GM20431 (cell line): ENCODE measurements around the gene CLN6.
"Not testable (repeated sequence)": the region's sequence is repeated elsewhere in the genome, so short reads cannot be mapped to it uniquely, and the experiment has no call there.

Experiments
- in situ Hi-C: fragments of 300-500 bp; cut with MseI, MboI; formaldehyde crosslinking; loops from one replicate; pipeline ENCODE4 v1.15.0; 2020; ENCODE audit warnings: low sequenced_read_pairs; ENCODE audit not compliant: unreplicated experiment

The CLN6 gene

DNA sequence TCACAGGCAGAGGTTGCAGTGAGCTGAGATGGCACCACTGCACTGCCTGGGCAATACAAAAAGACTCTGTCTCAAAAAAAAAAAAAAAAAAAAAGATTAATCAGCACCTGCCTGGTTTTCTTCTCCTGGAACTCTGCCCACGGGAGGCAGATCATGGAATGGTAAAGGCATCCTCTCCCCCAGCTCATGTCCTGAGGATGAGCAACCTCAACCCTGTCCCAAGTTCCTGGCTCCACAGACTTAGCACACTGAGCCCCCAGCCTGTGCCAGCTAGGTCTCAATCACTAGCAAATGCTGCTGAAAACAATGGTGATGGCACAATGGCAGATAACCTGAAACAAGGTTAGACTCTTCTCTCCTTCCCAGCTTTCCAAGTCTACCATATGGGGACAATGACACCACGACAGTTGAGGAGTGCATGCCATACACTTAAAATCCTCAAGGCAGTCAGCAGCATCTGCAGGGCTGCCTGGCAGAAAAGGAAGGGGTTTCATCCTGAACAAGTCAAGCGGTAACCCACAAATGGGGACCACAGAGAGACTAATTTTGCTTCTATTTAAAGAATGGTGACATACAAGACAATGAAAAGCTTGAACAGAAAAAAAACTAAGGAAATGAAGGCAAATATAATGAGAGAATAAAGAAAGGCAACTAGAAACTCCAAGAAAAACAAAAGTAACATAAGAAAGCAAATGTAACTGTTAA, 4.8 kb downstream of the CLN6 start:
- in situ Hi-C loops, result no loop called here

DNA sequence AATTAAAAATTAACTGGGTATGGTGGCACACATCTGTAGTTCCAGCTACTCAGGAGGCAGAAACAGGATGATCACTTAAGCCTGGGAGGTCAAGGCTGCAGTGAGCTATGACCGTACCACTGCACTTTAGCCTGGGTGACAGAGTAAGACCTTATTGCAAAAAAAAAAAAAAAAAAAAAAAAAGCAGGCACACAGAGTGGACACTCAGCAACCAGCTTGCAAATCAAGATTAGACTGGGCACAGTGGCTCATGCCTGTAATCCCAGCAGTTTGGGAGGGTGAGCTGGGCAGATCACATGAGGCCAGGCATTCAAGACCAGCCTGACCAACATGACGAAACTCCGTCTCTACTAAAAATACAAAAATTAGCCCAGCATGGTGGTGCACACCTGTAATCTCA, 5.4 kb downstream of the CLN6 start:
- in situ Hi-C loops, result no loop called here

DNA sequence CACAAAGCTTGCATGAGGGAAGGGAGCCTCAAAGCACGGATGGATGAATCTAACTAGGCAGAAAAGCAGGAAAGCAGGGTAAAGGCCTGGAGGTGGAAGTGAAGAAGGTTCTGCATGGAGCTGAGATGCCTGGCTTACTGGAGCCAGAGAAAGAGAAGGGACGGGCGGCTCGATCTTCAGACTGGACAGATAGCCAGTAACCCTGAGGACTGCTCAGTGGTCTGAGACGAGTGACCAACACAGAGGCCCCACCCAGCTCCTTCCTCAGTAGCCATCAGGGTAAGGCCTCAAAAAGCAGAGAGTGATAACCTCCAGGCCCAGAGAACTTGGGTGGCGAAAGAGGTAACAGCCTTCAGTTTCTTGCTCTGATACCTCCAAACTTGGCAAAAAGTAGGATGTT, 6.4 kb downstream of the CLN6 start:
- in situ Hi-C loops, result no loop called here

DNA sequence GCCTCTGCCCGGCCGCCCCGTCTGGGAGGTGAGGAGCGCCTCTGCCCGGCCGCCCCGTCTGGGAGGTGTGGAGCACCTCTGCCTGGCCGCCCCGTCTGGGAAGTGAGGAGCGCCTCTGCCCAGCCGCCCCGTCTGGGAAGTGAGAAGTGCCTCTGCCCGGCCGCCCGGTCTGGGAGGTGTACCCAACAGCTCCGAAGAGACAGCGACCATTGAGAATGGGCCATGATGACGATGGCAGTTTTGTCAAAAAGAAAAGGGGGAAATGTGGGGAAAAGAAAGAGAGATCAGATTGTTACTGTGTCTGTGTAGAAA, 7.1 kb downstream of the CLN6 start:
- in situ Hi-C loops, result not testable (repeated sequence)

DNA sequence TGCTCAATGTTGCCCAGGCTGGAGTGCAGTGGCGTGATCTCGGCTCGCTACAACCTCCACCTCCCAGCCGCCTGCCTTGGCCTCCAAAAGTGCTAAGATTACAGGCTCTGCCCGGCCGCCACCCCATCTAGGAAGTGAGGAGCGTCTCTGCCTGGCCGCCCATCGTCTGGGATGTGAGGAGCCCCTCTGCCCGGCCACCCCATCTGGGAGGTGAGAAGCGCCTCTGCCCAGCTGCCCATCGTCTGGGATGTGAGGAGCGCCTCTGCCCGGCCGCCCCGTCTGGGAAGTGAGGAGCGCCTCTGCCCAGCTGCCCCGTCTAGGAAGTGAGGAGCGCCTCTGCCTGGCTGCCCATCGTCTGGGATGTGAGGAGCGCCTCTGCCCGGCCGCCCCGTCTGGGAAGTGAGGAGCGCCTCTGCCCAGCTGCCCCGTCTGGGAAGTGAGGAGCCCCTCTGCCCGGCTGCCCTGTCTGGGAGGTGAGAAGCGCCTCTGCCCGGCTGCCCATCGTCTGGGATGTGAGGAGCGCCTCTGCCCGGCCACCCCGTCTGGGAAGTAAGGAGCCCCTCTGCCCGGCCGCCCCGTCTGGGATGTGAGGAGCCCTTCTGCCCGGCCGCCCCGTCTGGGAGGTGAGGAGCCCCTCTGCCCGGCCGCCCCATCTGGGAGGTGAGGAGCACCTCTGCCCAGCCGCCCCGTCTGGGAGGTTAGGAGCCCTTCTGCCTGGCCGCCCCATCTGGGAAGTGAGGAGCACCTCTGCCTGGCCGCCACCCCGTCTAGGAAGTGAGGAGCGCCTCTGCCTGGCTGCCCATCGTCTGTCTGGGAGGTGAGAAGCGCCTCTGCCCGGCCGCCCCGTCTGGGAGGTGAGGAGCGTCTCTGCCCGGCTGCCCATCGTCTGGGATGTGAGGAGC, 7.7 kb downstream of the CLN6 start:
- in situ Hi-C loops, result not testable (repeated sequence)

DNA sequence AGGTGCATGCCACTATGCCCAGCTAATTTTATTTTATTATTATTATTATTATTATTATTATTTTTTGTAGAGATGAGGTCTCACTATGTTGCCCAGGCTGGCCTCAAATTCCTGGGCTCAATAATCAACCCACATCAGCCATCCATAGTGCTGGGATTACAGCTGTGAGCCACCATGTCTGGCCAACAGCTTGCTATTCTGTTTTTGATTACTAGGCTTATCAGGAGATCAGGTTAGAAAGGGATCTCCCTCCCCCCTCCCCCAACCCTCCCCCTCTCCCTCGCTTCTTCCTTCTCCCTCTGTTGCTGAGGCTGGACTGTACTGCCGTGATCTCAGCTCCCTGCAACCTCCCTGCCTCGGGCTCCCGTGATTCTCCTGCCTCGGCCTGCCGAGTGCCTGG, 8.6 kb downstream of the CLN6 start:
- in situ Hi-C loops, result no loop called here

DNA sequence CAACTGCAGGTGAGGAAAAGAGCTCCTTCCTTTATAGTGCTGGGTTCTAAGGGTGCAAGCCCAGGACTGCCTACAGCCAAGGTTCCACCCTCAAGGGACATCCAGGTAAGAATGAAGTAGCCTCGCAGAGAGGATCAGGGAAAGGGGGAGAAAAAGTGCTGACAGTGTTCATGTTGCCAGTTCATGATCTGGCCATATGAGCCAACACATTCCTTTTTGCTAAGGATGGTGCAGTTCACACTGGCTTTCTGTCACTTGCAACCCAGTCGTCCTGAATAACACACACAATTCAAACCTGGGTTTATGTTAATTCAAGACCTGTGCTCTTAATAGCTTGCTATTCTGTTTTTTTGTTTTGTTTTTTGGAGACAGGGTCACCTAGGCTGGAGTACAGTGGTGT, 9.0 kb downstream of the CLN6 start:
- in situ Hi-C loops, result no loop called here

DNA sequence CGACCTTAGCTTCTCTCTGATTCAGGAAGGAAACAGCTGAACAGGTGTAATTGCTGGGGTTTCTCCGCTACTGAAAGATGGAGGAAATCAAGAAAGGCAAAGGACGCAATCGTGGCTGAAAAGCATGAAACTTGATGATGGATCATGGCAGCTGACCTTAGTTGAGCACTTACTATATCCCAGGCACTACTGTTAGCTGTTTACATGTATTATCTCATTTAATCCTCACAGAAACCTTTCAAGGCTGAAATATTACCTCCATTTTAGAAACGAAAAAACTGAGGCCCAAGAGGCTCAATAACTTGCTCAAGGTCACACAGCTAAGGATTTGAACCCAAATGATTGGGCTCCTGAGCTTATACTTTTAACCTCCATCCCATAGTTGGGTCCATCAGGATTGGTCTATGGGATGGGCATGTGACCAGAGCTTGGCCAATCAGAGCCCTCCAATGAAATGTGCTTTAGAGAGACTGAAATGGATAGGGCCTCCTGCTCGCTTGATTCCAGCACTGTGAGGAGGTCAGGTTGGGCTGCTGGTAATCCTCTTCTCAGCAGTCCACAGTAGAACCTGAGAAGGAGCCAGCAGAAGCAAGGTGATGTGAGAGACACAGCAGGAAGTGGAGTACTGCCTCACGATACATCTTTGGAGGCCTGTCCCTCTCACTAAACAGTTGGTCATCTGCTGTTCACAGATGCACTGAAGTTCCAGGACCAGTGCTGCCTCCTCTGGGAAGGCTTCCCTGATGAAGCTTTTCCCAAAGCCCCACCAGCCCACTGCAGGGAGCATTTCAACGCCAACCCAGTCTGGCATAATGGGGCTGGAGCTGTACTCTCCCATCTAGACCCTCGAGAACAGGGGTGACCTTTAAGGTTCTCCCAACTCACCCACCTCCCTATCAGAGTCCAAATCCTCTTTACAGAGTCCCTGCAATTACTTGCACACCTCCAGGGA, 10.4 kb downstream of the CLN6 start:
- in situ Hi-C loops, result no loop called here

DNA sequence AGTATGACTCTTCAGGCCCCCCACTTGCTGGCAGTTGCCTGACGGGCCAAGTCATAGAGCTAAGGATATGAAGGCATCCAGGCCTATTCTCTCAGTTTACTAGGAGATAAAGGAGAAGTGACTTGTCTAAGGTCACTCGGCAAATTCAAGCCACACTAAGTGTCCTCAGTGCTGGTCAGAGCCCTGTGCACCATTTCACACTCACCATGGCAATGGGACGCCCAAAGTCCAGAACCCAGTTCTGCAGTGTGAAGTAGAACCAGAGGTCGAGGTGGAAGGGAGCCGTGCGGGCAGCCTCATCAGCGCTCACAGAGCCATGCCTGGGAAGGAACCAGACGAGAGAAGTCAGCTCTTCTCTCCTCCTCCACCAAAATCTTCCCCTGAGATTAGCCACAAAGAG, 11.2 kb downstream of the CLN6 start:
- in situ Hi-C loops, result no loop called here

DNA sequence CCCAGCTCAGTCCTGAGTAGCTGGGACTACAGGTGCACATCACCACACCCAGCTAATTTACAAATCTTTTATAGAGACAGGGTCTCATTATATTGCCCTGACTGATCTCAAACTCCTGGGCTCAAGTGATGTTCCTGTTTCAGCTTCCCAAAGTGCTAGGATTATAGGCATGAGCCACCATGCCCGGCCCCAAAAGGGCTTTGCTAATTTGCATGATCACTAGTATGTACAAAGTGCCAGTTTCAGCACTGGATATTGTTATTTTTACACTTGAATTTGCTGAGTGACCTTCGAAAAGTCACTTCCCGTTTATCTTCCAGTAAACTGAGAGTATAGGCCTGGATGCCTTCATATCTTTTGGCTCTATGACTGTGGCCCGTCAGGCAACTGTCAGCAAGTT, 12.2 kb downstream of the CLN6 start:
- in situ Hi-C loops, result no loop called here

DNA sequence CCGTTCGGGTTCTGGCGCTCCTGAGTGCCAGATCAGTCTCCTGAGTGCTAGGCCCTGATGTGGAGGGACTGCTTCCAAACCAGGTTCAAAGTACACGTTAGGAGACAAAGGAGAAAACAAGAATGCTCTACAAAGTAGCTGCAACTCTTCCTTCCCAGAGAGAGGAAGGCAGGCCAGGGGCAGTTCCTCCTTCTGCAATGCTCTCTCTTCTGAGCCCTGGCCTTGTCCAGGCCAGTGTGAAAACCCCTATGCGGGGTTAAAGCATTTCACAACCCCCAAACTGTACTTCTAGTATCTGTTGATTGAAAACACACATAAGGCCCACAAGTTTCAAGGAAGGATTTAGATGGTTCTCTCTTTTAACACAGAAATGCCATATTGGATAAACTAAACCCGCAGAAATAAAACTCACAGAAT, 14.7 kb downstream of the CLN6 start:
- in situ Hi-C loops, result no loop called here

DNA sequence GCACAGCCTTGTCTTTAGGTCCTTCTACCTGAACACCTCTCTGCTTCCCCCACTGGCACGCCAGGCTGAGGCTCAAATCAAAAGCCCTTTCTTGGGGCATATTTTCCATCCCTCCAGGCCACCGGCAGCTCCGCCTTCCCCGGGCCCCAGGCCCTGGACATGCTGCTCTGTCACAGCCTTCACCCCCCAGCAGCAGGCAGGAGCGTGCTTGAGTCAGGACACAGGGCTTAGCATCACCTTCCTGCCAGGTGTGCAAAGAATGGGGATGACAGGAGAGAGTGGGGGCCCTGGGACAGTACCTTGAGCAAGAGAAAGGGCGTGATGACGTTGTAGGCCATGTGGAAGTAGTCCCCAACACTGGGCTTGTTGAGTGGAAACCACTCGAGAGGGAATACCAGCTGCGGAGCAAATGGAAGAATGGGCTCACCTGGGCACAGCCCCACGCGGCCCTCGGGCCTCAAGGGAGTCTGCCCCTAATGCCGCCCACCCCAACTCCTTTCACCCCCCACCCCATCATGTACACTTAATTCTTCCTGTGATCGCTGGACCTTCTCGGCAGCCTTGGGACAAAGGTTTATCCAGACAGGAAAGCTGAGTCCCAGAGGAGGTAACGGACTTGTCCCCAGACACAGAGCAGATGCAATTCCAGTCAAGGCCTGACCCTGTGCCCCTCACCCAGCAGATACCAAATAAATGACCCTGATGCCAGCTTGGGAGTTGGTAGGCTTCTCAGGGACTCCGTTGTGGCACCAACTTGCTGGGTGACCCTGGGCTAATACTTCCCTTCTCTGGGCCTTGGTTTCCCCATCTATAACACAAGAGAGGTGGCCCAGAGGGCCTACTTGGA, 15.3 kb downstream of the CLN6 start:
- in situ Hi-C loops, result no loop called here

DNA sequence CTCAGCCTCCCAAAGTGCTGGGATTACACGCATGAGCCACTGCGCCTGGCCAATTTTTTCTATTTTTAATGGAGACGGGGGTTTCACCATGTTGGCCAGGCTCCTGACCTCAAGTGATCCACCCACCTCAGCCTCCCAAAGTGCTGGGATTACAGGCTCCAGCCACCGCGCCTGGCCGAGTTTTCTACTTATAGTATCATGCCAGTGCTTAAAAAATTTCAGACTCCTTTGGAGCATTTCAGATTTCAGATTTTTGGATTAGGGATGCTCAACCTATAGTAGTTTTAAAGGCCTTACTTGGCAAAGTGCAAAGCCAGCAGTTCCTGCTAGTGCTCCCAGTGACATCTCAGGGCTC, 16.1 kb downstream of the CLN6 start:
- in situ Hi-C loops, result not testable (repeated sequence)

DNA sequence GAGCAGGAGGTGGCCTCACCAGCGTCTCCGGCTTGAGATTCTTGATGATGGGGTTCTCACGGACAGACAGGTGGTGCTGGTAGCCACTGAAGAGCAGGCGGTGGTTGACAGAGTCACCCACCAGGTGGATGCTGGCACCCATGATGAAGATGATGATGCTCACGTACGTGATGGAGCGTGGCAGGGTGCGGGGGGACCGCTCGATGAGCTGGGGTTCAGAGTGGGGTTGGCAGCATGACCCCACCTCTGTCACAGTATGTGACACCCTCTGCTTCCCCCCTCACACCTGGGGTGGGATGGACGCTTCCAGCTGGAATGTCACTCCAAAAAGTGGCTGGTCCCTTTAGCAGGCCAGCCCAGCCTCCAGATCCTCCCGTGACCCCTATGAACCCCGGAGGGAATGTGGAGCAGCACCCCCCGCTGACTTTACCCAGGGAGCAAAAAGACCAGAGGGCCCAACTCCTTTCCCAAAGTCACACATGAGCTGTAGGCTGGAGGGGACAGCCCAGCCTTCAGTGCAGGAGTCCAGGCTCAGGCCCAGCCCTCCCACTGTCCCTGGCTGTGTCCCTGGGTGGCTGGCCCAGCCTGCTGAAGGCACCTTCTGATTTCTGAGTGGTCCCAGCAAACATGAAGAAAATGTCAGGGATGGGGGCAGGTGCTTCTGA, 17.7 kb downstream of the CLN6 start:
- in situ Hi-C loops, result no loop called here

DNA sequence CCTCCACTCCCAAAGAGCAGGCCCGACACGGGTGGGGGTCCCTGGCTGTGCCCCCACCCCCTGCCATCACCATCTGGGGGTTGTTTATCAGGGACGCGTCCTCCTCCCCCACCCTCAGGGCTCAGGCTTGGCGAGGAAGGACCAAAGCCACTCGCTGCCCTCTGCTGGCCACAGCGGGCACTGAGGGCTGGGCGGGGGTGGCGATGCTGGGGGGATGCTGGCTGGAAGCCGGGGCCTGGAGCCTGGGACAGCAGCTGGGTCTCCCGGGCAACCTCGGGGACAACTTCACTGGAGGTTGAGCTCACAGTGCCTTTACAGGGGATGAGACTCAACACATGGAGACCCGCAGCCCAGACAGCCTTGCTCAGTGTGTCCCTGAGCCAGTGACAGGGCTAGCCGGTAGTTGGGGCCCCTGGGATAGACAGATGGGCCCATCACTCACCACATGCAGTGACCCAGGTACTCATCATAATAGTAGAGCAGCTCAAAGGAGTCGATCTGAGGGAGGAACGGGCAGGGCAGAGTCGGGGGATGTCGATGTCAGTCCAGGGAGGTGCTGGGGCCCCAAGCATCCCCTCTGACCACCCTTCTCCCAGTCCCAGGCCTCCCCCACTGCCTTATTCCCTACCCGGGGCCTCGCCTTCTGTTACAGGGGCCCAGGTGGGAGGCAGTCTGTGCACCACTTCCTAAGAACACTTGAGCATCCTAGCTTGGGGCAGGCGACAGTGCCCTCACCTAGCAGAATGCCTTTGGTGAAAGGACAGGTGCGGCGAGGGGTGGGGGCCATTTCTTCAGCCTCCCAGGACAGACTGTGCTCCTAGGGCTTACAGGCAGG, 18.5 kb downstream of the CLN6 start:
- in situ Hi-C loops, result no loop called here

DNA sequence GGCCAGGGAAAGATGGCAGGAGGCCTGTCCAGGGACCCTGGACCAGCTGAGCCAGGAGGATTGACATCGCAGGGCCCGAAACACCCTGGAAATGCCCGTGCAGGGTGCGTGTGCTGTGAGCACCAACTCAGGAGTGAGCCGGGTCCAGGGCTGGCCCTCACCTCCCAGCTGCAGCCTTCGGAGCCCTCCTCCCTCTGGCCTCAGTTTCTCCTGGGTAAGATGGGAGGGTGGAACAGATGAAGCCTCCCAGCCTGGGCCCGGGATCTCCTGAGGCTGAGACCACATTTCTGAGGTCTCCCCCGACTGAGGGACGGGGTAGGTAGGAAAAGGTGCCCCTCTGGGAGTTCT, 19.1 kb downstream of the CLN6 start:
- in situ Hi-C loops, result no loop called here

DNA sequence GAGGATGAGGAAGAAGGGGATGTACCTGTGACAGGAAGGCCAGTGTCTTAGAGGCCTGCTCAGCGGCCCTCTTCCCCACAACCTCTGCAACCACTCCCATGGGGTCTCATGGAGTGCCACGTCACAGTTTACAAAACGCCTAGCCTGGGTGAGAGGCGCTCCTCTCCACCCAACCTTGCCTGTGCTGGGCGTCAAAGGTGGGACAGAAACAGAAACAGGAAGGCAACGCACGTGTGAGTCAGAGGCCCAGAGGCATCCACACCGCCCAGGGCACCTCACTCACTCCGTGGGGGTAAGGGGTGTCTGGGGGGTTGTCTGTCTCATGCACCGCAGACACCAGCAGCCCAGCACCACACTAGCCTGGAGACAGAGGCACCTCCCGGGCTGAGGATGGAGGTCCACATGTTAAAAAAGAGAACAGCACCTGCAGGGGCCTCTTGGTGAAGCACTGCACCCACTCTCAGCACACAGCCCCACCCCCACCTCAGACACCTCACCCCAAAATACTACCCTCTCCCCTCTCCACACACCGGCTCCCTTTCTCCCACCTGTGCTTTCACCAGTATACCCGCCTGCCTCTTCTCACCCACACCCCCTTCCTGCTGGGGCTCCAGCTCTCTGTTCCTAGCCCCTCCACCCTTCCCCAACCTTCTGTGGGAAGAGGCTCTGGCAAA, 19.7 kb downstream of the CLN6 start:
- in situ Hi-C loops, result no loop called here

DNA sequence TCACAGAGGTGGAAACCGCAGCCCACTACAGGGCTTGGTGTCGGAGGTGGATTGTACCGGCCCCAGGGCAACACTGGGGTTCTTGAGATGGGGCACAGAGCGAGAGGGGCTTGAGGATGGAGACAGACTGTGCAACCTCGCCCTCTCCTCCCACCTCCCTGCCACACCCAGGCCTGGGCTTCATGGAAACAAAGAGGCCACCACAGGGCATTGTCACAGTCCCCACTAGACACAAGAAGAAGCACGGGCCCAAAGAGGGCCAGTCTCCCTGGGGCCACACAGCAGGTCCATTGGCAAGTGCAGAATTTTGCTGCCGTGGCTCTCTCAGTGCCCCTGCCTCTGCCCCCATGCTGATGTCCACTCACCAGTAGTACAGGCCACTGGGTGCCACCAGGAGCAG, 20.3 kb downstream of the CLN6 start:
- in situ Hi-C loops, result no loop called here
